IMR-90 (cell line): ENCODE measurements around the gene FAM83E. TPM values are rescaled to one million over a fixed set of nuclear protein-coding genes. Genes with fewer than 3 reads are reported as not detected.

Experiments used
- ATAC-seq: fragments of 200-7000 bp; cut with Tn5 transposase; 2 replicates; pipeline ENCODE4 v1.9.1; 2020; ENCODE audit warnings: low read depth, mild to moderate bottlenecking, moderate library complexity
- BruUV-seq: library from RNA; stranded (reverse); fragments of 400-500 nt; replicated peaks from 2 replicates; lab custom pipeline; 2021; lab: Mats Ljungman, UMichigan
- CTCF ChIA-PET: fragments of 300-600 bp; formaldehyde crosslinking; extraction: SDS; loops from one replicate; lab custom pipeline; 2021; ENCODE audit warnings: antibody characterized with exemption; lab: Yijun Ruan, JAX
- POLR2A ChIA-PET: fragments of 300-600 bp; sonication (Branson Sonifier 250); formaldehyde crosslinking; loops from one replicate; lab custom pipeline; 2022; ENCODE audit warnings: antibody characterized with exemption; ENCODE audit not compliant: unreplicated experiment; lab: Charles Lee
- DNase-seq: peaks from one replicate; pipeline ENCODE4 v3.0.0; 2013
- H2AFZ ChIP-seq: replicated peaks from 2 replicates; pipeline ENCODE3; 2013; ENCODE audit warnings: low read length, mild to moderate bottlenecking; ENCODE audit not compliant: poor library complexity
- H2AK5ac ChIP-seq: 2 replicates; pipeline ENCODE4 v1.6.1; 2013; ENCODE audit warnings: low read depth, low read length, inconsistent platforms
- H2AK9ac ChIP-seq: replicated peaks from 2 replicates; pipeline ENCODE3; 2013; ENCODE audit warnings: mild to moderate bottlenecking, low read depth, low read length, moderate library complexity; ENCODE audit not compliant: poor library complexity
- H2BK120ac ChIP-seq: 2 replicates; pipeline ENCODE4 v1.6.1; 2013; ENCODE audit warnings: low read depth, low read length, inconsistent platforms
- H2BK15ac ChIP-seq: 3 replicates; pipeline ENCODE4 v1.6.1; 2013; ENCODE audit warnings: low read depth, low read length, inconsistent platforms
- H2BK20ac ChIP-seq: 2 replicates; pipeline ENCODE4 v1.6.1; 2013; ENCODE audit warnings: low read depth, mild to moderate bottlenecking, inconsistent platforms, low read length, moderate library complexity
- H2BK5ac ChIP-seq: 2 replicates; pipeline ENCODE4 v1.6.1; 2013; ENCODE audit warnings: mild to moderate bottlenecking, low read depth, low read length, inconsistent platforms; ENCODE audit not compliant: poor library complexity, severe bottlenecking
- H3K14ac ChIP-seq: replicated peaks from 2 replicates; pipeline ENCODE4 v1.6.1; 2013; ENCODE audit warnings: low read depth, low read length, inconsistent platforms
- H3K18ac ChIP-seq: 2 replicates; pipeline ENCODE4 v1.6.1; 2013; ENCODE audit warnings: low read depth, low read length, control low read depth
- H3K23ac ChIP-seq: 2 replicates; pipeline ENCODE4 v1.6.1; 2013; ENCODE audit warnings: low read depth, low read length, inconsistent platforms
- H3K27ac ChIP-seq: 2 replicates; pipeline ENCODE4 v1.5.1; 2013; ENCODE audit warnings: mild to moderate bottlenecking, control low read depth, low read length; ENCODE audit not compliant: insufficient read depth
- H3K27me3 ChIP-seq: 2 replicates; pipeline ENCODE4 v1.6.1; 2013; ENCODE audit warnings: low read length; ENCODE audit not compliant: control insufficient read depth, insufficient read depth
- H3K36me3 ChIP-seq: 2 replicates; pipeline ENCODE4 v1.6.1; 2013; ENCODE audit warnings: low read length, mixed read lengths; ENCODE audit not compliant: control insufficient read depth, insufficient read depth
- H3K4ac ChIP-seq: 2 replicates; pipeline ENCODE4 v1.6.1; 2013; ENCODE audit warnings: low read depth, low read length, inconsistent platforms
- H3K4me1 ChIP-seq: 2 replicates; pipeline ENCODE4 v1.6.1; 2013; ENCODE audit warnings: low read length, mixed read lengths; ENCODE audit not compliant: control insufficient read depth, insufficient read depth
- H3K4me2 ChIP-seq: 2 replicates; pipeline ENCODE4 v1.6.1; 2013; ENCODE audit warnings: low read depth, mild to moderate bottlenecking, control low read depth, low read length, moderate library complexity
- H3K4me3 ChIP-seq: 2 replicates; pipeline ENCODE4 v1.5.1; 2013; ENCODE audit warnings: low read depth, mild to moderate bottlenecking, control low read depth, low read length, moderate library complexity; ENCODE audit not compliant: insufficient read depth
- H3K56ac ChIP-seq: 2 replicates; pipeline ENCODE4 v1.6.1; 2013; ENCODE audit warnings: low read length, inconsistent platforms; ENCODE audit not compliant: insufficient read depth; ENCODE audit errors: extremely low read depth
- H3K79me1 ChIP-seq, 2 experiments: 2 replicates each; pipeline ENCODE4 v1.6.1; 2013; ENCODE audit warnings: low read length in 2 of 2, inconsistent platforms in 1 of 2, low read depth in 1 of 2
- H3K9ac ChIP-seq: 2 replicates; pipeline ENCODE4 v1.6.1; 2013; ENCODE audit warnings: low read depth, low read length, control low read depth
- H3K9me1 ChIP-seq: 2 replicates; pipeline ENCODE4 v1.6.1; 2013; ENCODE audit warnings: low read length, inconsistent platforms; ENCODE audit not compliant: insufficient read depth
- H3K9me3 ChIP-seq: 2 replicates; pipeline ENCODE4 v1.6.1; 2013; ENCODE audit warnings: low read length; ENCODE audit not compliant: control insufficient read depth, insufficient read depth
- H4K20me1 ChIP-seq: 2 replicates; pipeline ENCODE4 v1.6.1; 2013; ENCODE audit warnings: low read length, inconsistent platforms; ENCODE audit not compliant: insufficient read depth
- H4K5ac ChIP-seq: 2 replicates; pipeline ENCODE4 v1.6.1; 2013; ENCODE audit warnings: mild to moderate bottlenecking, low read depth, low read length, control low read depth
- H4K8ac ChIP-seq, 2 experiments: 2 replicates each; pipeline ENCODE4 v1.6.1; 2013; ENCODE audit warnings: low read depth in 2 of 2, low read length in 2 of 2, control low read depth in 1 of 2, inconsistent platforms in 1 of 2
- H4K91ac ChIP-seq: 2 replicates; pipeline ENCODE4 v1.6.1; 2013; ENCODE audit warnings: low read depth, low read length, inconsistent platforms; ENCODE audit not compliant: insufficient read depth
- BHLHE40 ChIP-seq: fragments of 150-350 bp; IDR thresholded peaks from 2 replicates; pipeline ENCODE4 v1.6.1; 2016; ENCODE audit warnings: mild to moderate bottlenecking, low read depth, low read length
- CEBPB ChIP-seq: IDR thresholded peaks from 2 replicates; pipeline ENCODE4 v1.6.1; 2012; ENCODE audit warnings: low read depth, low read length, improper control_type of control experiment
- CHD1 ChIP-seq: IDR thresholded peaks from 2 replicates; pipeline ENCODE4 v1.6.1; 2012; ENCODE audit warnings: low read depth, low read length, improper control_type of control experiment
- CTCF ChIP-seq: conservative IDR thresholded peaks from 2 replicates; pipeline ENCODE4 v1.5.1; 2012; ENCODE audit warnings: mild to moderate bottlenecking, low read depth, low read length, improper control_type of control experiment
- FOS ChIP-seq: fragments of 150-350 bp; IDR thresholded peaks from 2 replicates; pipeline ENCODE4 v1.6.1; 2016; ENCODE audit warnings: low read depth, low read length
- MAFK ChIP-seq: IDR thresholded peaks from 2 replicates; pipeline ENCODE4 v1.6.1; 2012; ENCODE audit warnings: low read depth, low read length, improper control_type of control experiment
- MAZ ChIP-seq: IDR thresholded peaks from 2 replicates; pipeline ENCODE4 v1.6.1; 2012; ENCODE audit warnings: low read depth, mild to moderate bottlenecking, low read length, improper control_type of control experiment, moderate library complexity, borderline replicate concordance
- MXI1 ChIP-seq: IDR thresholded peaks from 2 replicates; pipeline ENCODE4 v1.6.1; 2012; ENCODE audit warnings: low read depth, mild to moderate bottlenecking, low read length, moderate library complexity, borderline replicate concordance
- NFE2L2 ChIP-seq: fragments of 150-350 bp; IDR thresholded peaks from 2 replicates; pipeline ENCODE4 v1.6.1; 2016; ENCODE audit warnings: low read depth, mild to moderate bottlenecking, low read length
- POLR2A ChIP-seq: IDR thresholded peaks from 2 replicates; pipeline ENCODE4 v1.6.1; 2012; ENCODE audit warnings: mild to moderate bottlenecking, low read depth, low read length
- RAD21 ChIP-seq: IDR thresholded peaks from 2 replicates; pipeline ENCODE4 v1.6.1; 2012; ENCODE audit warnings: low read length, improper control_type of control experiment
- RCOR1 ChIP-seq: IDR thresholded peaks from 2 replicates; pipeline ENCODE4 v1.6.1; 2012; ENCODE audit warnings: mild to moderate bottlenecking, low read length, improper control_type of control experiment; ENCODE audit not compliant: insufficient replicate concordance
- RFX5 ChIP-seq: IDR thresholded peaks from 2 replicates; pipeline ENCODE4 v1.8.0; 2012; ENCODE audit warnings: low read depth, mild to moderate bottlenecking, low read length, moderate library complexity
- SMC3 ChIP-seq: fragments of 150-350 bp; IDR thresholded peaks from 2 replicates; pipeline ENCODE4 v1.6.1; 2016; ENCODE audit warnings: low read depth, mild to moderate bottlenecking, antibody characterized with exemption, low read length, moderate library complexity
- USF2 ChIP-seq: fragments of 150-350 bp; IDR thresholded peaks from 2 replicates; pipeline ENCODE4 v1.6.1; 2017; ENCODE audit warnings: mild to moderate bottlenecking, antibody characterized with exemption, low read length, low read depth
- WGBS, 2 experiments: methylation state at CpG; one replicate each; pipeline versions ENCODE4 v1.1.5 to v1.1.7; 2013; ENCODE audit warnings: missing lambda C conversion rate in 2 of 2; ENCODE audit not compliant: insufficient read length in 1 of 2; ENCODE audit errors: extremely low coverage in 2 of 2; 5-methylcytosine and 5-hydroxymethylcytosine counted together
- dilution Hi-C: fragments of 300-500 bp; cut with HindIII; formaldehyde crosslinking; loops from one replicate; pipeline ENCODE4 v1.14.3; 2018; ENCODE audit warnings: low sequenced_read_pairs; ENCODE audit not compliant: unreplicated experiment
- in situ Hi-C: fragments of 300-500 bp; cut with MboI; formaldehyde crosslinking; loops from 3 replicates; pipeline ENCODE4 v1.14.3; 2019; ENCODE audit warnings: low sequenced_read_pairs, inconsistent platforms, mixed read lengths
- intact Hi-C: fragments of 100-400 bp; cut with micrococcal nuclease; formaldehyde crosslinking; loops from 2 replicates; pipeline ENCODE4 v1.10.0; 2022
- polyA plus RNA-seq, 3 experiments: library from polyadenylated mRNA; depleted of rRNA; stranded (reverse); fragments of >200 nt; gene quantifications; 2 replicates each; pipeline ENCODE4 v1.2.3, GENCODE V29; 2012; ENCODE audit warnings: low replicate concordance in 1 of 3
- total RNA-seq: library from RNA; depleted of rRNA; stranded (reverse); fragments of >200 nt; gene quantifications from 2 replicates; pipeline ENCODE4 v1.2.3, GENCODE V29; 2012
- TF ChIP-seq, protein P1 (sequence below): fragments of 150-350 bp; IDR thresholded peaks from 2 replicates; pipeline ENCODE4 v1.6.1; 2016; ENCODE audit warnings: low read depth, mild to moderate bottlenecking, low read length, moderate library complexity, borderline replicate concordance

The FAM83E gene
- total and polyA plus RNA-seq, 2 of the 4 experiments (the other 2 are of a cell fraction): 0.05 to 0.36 TPM

DNA sequence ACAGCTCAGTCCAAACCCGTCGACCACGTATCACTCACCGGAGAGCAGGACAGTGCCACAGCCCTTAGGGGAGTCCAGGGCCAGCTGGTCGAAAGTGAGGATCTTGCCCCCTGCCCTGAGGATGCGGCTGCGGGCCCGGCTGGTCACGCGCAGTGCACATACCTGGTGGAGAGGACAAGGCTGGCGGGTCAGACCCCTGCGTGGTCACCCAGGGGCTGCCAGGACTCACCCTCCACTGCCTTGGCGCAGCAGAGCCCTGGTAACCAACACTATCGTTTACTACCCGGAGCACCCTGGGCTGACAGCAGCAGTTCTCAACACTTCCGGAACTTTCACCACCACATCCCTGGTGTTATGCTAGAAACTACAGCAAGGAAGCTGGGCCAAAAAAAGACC, 1.2 kb upstream of the FAM83E start:
- dilution Hi-C loops (no loop called here), in situ Hi-C loops (no loop called here), intact Hi-C loops (no loop called here)
- H2BK15ac ChIP-seq: no peak overlapping the region
- H3K23ac ChIP-seq: no peak overlapping the region
- ChIA-PET CTCF (no interaction called here), POLR2A (no interaction called here)
- H4K5ac ChIP-seq: no peak overlapping the region
- no peak overlapping the region for H3K9ac ChIP-seq
- no peak for ATAC-seq
- no peak overlapping the region for H4K91ac ChIP-seq
- peaks cover 8% of the 10 kb centered on the region for H3K4me1 ChIP-seq
- H3K9me1 ChIP-seq: peaks cover 4% of the 10 kb centered on the region
- no peak overlapping the region for H2AK9ac ChIP-seq
- H3K4me3 ChIP-seq: no peak overlapping the region
- H3K4ac ChIP-seq: no peak overlapping the region
- no peak overlapping the region for H2AFZ ChIP-seq
- H2BK5ac ChIP-seq: no peak overlapping the region
- H3K56ac ChIP-seq: no peak overlapping the region
- no TSS peak for BruUV-seq
- H2BK120ac ChIP-seq: no peak overlapping the region
- DNase-seq: no peak
- H3K14ac ChIP-seq: no peak overlapping the region
- H2BK20ac ChIP-seq: no peak overlapping the region
- TF ChIP-seq MAFK (no peak), CEBPB (no peak), USF2 (no peak), MXI1 (no peak), CTCF (no peak), BHLHE40 (no peak), RFX5 (no peak), RCOR1 (no peak), MAZ (no peak), CHD1 (no peak), NFE2L2 (no peak), SMC3 (no peak), FOS (no peak), POLR2A (no peak), RAD21 (no peak)
- TF ChIP-seq, protein P1, sequence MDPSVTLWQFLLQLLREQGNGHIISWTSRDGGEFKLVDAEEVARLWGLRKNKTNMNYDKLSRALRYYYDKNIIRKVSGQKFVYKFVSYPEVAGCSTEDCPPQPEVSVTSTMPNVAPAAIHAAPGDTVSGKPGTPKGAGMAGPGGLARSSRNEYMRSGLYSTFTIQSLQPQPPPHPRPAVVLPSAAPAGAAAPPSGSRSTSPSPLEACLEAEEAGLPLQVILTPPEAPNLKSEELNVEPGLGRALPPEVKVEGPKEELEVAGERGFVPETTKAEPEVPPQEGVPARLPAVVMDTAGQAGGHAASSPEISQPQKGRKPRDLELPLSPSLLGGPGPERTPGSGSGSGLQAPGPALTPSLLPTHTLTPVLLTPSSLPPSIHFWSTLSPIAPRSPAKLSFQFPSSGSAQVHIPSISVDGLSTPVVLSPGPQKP: no peak
- H4K20me1 ChIP-seq: peaks cover 53% of the 10 kb centered on the region
- 93% methylated on average over 10 of the region's 16 CpGs; no CpG with 5 or more reads in 1 of the 2 experiments for WGBS, 2 experiments
- H3K9me3 ChIP-seq: no peaks in the 10 kb centered on the region
- H3K18ac ChIP-seq: no peak overlapping the region
- peaks cover 16 to 47% of the 10 kb centered on the region in 2 experiments; a peak in 3 of 4 replicates for H3K79me1 ChIP-seq
- no peak overlapping the region for H3K4me2 ChIP-seq
- no peak overlapping the region for H3K27ac ChIP-seq
- no peaks in the 10 kb centered on the region for H3K27me3 ChIP-seq
- peaks cover 28% of the 10 kb centered on the region for H3K36me3 ChIP-seq
- H2AK5ac ChIP-seq: no peak overlapping the region
- H4K8ac ChIP-seq: no peak overlapping the region
